22Rv1 (cell line): ENCODE data around the gene PPARG.

Experiments
- H3K27ac ChIP-seq: fragments of 450-650 bp; 2 replicates; pipeline ENCODE4 v1.5.1; 2017
- CTCF ChIP-seq: fragments of 450-650 bp; IDR thresholded peaks from 2 replicates; pipeline ENCODE4 v1.5.1; 2017; ENCODE audit warnings: mild to moderate bottlenecking
- ZFX ChIP-seq: fragments of 450-650 bp; IDR thresholded peaks from 2 replicates; pipeline ENCODE4 v1.6.1; 2017; ENCODE audit warnings: antibody characterized with exemption, borderline replicate concordance

Gene PPARG

GRCh38 chr3:12409684-12410596 is 121.1 kb downstream of the PPARG start:
- no peak overlapping the region for H3K27ac ChIP-seq
- TF ChIP-seq CTCF (no peak), ZFX (no peak)

GRCh38 chr3:12413721-12414255 is 124.9 kb downstream of the PPARG start:
- TF ChIP-seq ZFX (no peak), CTCF (no peak)
- no peak overlapping the region for H3K27ac ChIP-seq

GRCh38 chr3:12415014-12415680 is 126.3 kb downstream of the PPARG start:
- H3K27ac ChIP-seq: no peak overlapping the region
- no peak for TF ChIP-seq CTCF
- TF ChIP-seq ZFX: no peak

GRCh38 chr3:12416731-12417130 is 127.9 kb downstream of the PPARG start:
- no peak overlapping the region for H3K27ac ChIP-seq

GRCh38 chr3:12420393-12420792 is 131.5 kb downstream of the PPARG start:
- no peak for TF ChIP-seq ZFX
- H3K27ac ChIP-seq: no peak overlapping the region

More at GRCh38 chr3:12416731-12417130, 127.9 kb downstream of the PPARG start:
- TF ChIP-seq CTCF: no peak

GRCh38 chr3:12421132-12421531 is 132.3 kb downstream of the PPARG start:
- H3K27ac ChIP-seq: no peak overlapping the region
- TF ChIP-seq ZFX (no peak), CTCF (no peak)

- TF ChIP-seq CTCF (no peak), ZFX (no peak)
- no peak overlapping the region for H3K27ac ChIP-seq
Measured at GRCh38 chr3:12423131-12423530, 134.3 kb downstream of the PPARG start.
